Esophagus (tissue), 2 donors: Measurements from ENCODE around the gene NOXA1. TPM values are rescaled to one million over a fixed set of nuclear protein-coding genes. Genes with fewer than 3 reads are reported as not detected.

Experiments
- H3K27ac ChIP-seq, 2 donors: one replicate each; pipeline ENCODE4 v1.5.1; 2013; ENCODE audit warnings: low read depth in 2 of 2, mild to moderate bottlenecking in 2 of 2, inconsistent platforms in 1 of 2, low read length in 1 of 2, moderate library complexity in 1 of 2
- H3K27me3 ChIP-seq, 2 donors: one replicate each; pipeline ENCODE4 v1.6.1; 2013; ENCODE audit warnings: low read length in 2 of 2, control low read depth in 1 of 2, mild to moderate bottlenecking in 1 of 2; ENCODE audit not compliant: insufficient read depth in 2 of 2, control insufficient read depth in 1 of 2
- H3K36me3 ChIP-seq, 2 donors: one replicate each; pipeline ENCODE4 v1.6.1; 2013; ENCODE audit warnings: low read length in 1 of 2; ENCODE audit not compliant: control insufficient read depth in 2 of 2, insufficient read depth in 2 of 2
- H3K4me1 ChIP-seq, 2 donors: one replicate each; pipeline ENCODE4 v1.6.1; 2013; ENCODE audit warnings: low read length in 1 of 2; ENCODE audit not compliant: control insufficient read depth in 2 of 2, insufficient read depth in 2 of 2
- H3K4me3 ChIP-seq, 2 donors: one replicate each; pipeline ENCODE4 v1.5.1; 2013; ENCODE audit warnings: low read length in 2 of 2, mild to moderate bottlenecking in 2 of 2, low read depth in 1 of 2, moderate library complexity in 1 of 2
- H3K9me3 ChIP-seq, 2 donors: one replicate each; pipeline ENCODE4 v1.6.1; 2013; ENCODE audit warnings: mild to moderate bottlenecking in 2 of 2, low read depth in 1 of 2, low read length in 1 of 2, moderate library complexity in 1 of 2; ENCODE audit not compliant: control insufficient read depth in 2 of 2, insufficient read depth in 1 of 2
- WGBS, 2 donors: extraction: QIAGEN DNeasy Blood & Tissue Kit; methylation state at CpG; one replicate each; pipeline ENCODE4 v1.1.7; 2013; 5-methylcytosine and 5-hydroxymethylcytosine counted together
- polyA plus RNA-seq, 2 donors: library from polyadenylated mRNA; stranded (reverse); fragments of 200-250 nt; gene quantifications; one replicate each; pipeline ENCODE4 v1.2.3, GENCODE V29; 2013
- donor health status: healthy with polysubstance abuse.
- donor health status: Bipolar disorder and iron deficiency.

NOXA1 gene
- polyA plus RNA-seq, 2 donors = 6.5 to 14.3 TPM

DNA sequence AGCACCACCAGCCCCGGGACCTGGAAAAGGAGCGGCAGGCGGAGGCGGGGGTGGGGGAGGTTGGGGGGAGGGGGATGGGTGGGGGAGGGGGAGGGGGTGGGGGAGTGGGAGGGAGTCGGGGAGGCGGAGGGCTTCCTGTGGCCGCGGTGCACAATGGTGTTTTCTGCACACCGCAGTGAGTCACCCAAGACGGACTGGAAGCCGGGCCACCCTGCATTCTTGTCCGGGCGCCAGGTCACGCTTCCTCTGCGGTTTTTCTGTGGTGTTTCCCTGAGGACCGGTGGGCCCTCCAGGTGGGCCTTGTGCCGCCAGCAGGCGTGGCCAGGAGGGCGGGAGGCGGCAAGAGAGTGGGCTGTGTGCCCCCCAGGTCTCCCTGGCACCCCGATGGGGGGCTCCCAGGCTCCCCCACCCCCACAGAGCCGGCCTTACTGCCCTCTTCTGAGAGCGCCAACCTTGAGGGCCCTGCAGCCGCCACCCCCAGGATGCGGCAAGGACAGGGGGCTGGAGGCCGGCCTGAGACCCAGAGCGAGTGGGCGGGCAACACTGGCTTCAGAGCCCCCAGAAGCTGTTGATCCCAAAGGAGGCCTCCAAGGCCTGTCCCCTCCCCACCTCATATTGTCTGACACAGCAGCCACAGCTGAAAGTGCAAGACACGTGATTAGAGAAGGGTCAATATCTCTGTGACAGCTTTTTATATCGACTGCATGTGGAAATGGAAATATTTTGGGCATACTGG, 11.4 kb upstream of the NOXA1 start:
- Histone ChIP-seq H3K4me3 (no peak overlapping the region), H3K4me1 (peaks cover 7 to 13% of the 10 kb centered on the region in 2 donors), H3K27me3 (no peaks in the 10 kb centered on the region), H3K9me3 (no peaks in the 10 kb centered on the region), H3K27ac (peak overlapping the region; percentile 34 to 81), H3K36me3 (no peaks in the 10 kb centered on the region)
- WGBS, 2 donors = 28 to 39% methylated on average over 16 to 28 of the region's 30 CpGs

DNA sequence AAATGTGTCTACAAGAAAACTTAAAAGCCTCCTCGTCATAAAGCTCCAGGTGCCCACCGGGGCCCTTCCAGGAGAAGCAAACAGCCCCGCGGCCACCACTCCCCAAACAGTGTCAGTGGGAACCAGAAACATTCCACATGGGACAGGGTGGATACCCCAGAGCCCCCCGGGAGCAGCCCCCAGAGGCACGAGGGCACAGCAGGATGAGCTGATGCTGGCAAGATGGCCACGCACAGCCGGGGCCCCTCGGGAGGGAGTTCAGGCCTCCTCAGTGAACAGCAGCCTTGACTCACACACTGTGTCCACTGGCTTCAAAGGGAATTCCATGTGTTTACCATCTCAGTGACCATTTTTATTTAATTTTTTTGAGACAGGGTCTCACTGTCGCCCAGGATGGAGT, 10.8 kb upstream of the NOXA1 start:
- H3K4me1 ChIP-seq = peaks cover 4 to 7% of the 10 kb centered on the region in 2 donors
- H3K27me3 ChIP-seq = no peaks in the 10 kb centered on the region
- H3K27ac ChIP-seq = peak overlapping the region in 1 of 2 donors; percentile 20
- no peaks in the 10 kb centered on the region for H3K9me3 ChIP-seq
- WGBS, 2 donors = 78% methylated on average over 10 of the region's 10 CpGs
- H3K36me3 ChIP-seq = no peaks in the 10 kb centered on the region
- no peak overlapping the region for H3K4me3 ChIP-seq

DNA sequence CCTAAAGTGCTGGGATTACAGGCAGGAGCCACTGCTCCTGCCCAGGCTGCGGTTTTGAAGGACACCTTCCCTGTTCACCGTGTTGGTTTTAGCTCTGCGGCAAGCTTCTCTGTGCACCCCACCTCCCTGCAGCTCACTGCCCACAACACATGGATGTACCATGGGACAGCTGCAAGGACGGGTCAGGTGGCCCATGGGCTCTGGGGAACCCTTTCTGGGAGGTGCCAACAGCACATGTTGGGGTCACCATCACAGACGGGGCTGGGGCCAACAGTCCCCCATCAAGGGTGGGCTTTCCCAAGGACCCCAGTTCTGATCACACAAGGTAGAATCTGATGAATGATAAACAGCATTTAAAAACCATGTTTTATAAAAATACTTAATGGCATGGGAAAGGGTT, 7.7 kb upstream of the NOXA1 start:
- H3K9me3 ChIP-seq = no peaks in the 10 kb centered on the region
- 91% methylated on average over 5 of the region's 5 CpGs for WGBS, 2 donors
- H3K27ac ChIP-seq = no peak overlapping the region
- no peak overlapping the region for H3K4me3 ChIP-seq
- H3K36me3 ChIP-seq = no peaks in the 10 kb centered on the region
- peaks cover 4 to 7% of the 10 kb centered on the region in 2 donors for H3K4me1 ChIP-seq
- H3K27me3 ChIP-seq = no peaks in the 10 kb centered on the region

DNA sequence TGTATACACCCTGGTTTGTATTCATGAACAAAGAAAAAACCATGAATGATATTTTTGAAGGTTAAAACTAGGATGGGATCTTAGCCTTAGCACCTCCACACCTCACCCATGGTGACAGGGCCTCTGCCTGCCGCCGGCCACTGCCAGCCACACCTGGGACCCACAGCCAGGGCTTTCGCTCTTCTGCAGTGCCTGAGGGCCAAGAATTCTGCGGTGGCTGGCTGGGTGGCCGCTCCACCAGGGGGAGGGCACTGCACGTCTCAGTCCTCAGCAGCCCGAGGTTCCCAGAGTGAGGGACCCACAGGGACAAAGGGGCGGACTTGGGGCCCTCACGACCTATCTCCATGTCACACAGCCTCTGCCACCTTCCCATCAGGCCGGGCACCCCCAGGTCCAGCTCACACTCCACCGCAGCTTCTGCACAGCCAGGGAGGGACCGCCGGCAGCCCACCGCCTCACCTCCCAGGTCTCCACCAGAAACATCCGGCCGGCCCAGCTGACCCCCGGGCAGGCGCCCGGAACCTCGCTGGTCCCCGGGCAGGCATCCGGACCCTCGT, 7.1 kb upstream of the NOXA1 start:
- 94 to 96% methylated on average over 22 to 23 of the region's 23 CpGs for WGBS, 2 donors
- H3K27me3 ChIP-seq = no peaks in the 10 kb centered on the region
- no peaks in the 10 kb centered on the region for H3K9me3 ChIP-seq
- H3K27ac ChIP-seq = no peak overlapping the region
- H3K4me1 ChIP-seq = peaks cover 4 to 6% of the 10 kb centered on the region in 2 donors
- H3K36me3 ChIP-seq = no peaks in the 10 kb centered on the region
- H3K4me3 ChIP-seq = no peak overlapping the region

DNA sequence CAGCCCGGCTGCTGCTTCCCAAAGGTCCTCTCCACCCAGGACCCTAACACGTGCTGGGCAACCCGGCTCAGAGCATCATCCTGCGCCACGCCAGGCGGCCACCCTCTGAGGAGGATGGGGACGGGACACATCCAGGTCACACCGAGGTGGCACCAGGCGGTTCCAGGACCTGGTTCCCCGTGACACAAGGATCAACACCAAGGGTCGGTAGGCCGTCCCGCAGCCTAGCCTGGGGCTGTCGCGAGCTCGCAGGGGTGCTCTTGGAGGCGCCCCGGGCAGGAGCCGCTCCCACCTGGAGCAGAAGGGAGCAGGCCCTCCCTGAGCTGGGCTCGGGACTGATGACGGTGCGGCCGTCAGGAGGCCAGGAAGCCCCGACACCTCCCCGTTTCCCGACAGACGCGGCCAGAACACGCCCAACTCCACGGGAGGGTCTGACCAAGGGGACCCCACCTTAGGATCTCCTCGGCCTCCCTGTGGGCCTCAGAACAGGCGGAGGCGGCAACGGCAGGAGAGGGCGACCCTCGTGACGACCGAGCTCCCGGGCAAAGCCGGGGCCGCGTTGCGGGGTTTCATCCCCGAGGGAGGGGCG, 6.5 kb upstream of the NOXA1 start:
- Histone ChIP-seq H3K36me3 (no peaks in the 10 kb centered on the region), H3K27me3 (no peaks in the 10 kb centered on the region), H3K9me3 (no peaks in the 10 kb centered on the region), H3K4me1 (peaks cover 0 to 4% of the 10 kb centered on the region in 2 donors), H3K27ac (no peak overlapping the region), H3K4me3 (no peak overlapping the region)
- WGBS, 2 donors = 88 to 90% methylated on average over 45 of the region's 45 CpGs

DNA sequence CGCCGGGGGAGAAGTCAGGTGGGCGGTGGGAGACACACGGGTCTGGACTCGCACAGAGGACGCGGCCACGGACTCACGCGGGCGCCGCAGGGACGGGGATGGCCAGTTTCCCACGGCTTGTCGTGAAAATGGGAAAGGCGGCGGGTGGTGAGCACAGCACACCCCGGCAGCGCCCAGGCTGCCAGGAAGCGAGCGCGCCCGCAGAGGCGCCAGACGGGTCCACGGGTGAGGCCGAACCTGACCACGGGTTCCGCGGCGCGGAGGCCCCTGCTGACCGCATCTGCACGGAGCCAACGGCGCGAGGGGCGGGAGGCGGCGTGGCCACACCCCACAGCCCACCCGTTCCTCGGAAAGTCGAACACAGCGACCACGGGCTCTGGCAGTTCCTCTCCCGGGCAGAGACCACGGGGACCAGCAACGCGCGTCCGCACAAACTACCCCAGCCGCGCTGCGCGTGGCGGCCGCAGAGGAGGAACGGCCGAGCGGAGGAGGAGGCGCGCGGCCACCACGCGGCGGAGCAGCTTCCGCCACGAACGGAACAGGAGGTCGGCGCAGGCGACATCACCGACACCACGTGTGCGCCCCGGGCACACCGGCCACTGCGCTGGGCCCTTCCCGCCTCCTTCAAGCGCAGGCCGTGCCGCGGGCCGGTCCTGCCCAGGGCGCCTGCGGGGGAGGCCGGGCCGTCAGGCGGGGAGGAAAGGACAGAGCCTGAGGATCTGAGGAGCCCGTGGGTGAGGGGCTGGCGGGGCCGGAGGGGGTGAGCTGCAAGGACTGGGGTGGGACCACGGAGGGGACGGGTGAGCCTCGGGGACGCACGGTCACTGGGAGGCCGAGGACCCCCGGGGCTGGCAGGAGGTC, 5.8 kb upstream of the NOXA1 start:
- Histone ChIP-seq H3K36me3 (no peaks in the 10 kb centered on the region), H3K27ac (no peak overlapping the region), H3K4me3 (peak overlapping the region; percentile 12 to 32), H3K27me3 (no peaks in the 10 kb centered on the region), H3K4me1 (no peaks in the 10 kb centered on the region), H3K9me3 (no peaks in the 10 kb centered on the region)
- WGBS, 2 donors = 80 to 87% methylated on average over 99 of the region's 99 CpGs

DNA sequence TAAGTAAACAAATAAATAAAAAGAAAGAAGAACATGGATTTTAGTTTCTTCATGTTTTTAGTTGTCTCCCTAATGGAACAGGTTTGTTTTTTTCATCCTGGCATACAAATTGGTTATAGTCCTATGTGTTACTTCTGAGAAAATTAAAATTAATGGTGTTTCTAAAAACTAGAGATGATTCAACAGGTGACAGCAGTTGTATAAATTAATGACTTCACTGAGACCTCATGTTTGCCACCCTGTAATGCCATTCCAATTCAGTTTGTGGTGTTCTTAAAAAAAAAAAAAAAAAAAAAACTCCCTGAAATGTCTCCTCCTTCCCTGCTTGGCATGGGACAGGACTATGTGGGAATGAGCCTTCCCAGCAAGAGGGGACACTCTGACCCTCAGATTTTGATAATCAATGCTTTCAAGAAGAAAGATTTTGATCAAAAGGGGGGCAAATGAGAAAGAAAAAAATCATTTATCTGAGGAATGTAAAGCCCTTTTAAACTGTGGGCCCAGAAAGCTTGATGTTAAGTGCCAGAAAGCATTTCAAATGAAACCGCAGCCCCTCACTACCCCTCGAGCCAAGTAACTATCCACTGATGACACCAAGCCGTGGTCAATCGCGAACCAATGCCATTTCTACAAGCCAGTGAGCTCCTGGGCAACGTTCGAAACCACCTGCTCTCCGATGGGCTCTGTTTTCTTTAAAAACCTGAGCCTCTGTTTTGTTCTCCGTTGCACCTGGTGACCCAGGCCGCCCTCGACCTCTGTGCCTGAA, 1.2 kb upstream of the NOXA1 start:
- peak overlapping the region in 1 of 2 donors; percentile 77 for H3K27ac ChIP-seq
- 4 to 5% methylated on average over 11 of the region's 11 CpGs for WGBS, 2 donors
- H3K36me3 ChIP-seq = no peaks in the 10 kb centered on the region
- peak overlapping the region; percentile 70 to 85 for H3K4me3 ChIP-seq
- no peaks in the 10 kb centered on the region for H3K27me3 ChIP-seq
- no peaks in the 10 kb centered on the region for H3K9me3 ChIP-seq
- H3K4me1 ChIP-seq = peaks cover 2 to 7% of the 10 kb centered on the region in 2 donors

DNA sequence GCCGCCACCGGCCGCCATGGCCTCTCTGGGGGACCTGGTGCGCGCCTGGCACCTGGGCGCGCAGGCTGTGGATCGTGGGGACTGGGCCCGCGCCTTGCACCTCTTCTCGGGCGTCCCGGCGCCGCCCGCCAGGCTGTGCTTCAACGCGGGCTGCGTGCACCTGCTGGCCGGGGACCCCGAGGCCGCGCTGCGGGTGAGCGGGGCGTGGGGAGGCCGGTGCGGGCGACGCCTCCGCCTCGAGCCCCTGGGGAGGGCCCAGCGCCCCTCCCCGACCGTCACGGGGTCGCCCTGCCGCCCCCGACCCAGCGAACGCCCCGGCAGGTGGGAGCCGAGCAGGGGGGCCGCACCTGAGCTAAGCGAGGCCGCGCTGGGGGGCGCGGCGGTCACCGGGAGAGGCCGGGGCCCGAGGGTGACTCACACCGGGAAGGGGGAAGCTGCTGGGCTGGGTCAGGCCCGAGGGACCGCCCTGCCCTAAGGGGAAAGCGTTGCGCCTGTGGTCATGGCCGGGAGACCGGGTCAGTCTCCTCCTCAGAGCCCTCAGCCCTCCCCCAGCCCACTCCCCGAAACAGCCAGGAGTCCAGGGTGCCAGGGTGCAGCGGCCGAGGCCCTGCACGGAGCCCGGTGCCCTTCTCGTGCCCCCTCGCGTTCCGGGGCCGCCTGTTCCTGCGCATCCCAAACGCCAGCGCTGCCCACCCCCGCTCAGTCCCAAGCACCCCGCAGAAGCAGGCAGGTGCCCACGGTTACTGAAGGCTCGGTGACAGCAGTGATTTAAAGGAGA, 510 bp downstream of the NOXA1 start:
- Histone ChIP-seq H3K36me3 (peaks cover 0 to 3% of the 10 kb centered on the region in 2 donors), H3K27me3 (no peaks in the 10 kb centered on the region), H3K4me1 (peaks cover 2 to 7% of the 10 kb centered on the region in 2 donors), H3K9me3 (no peaks in the 10 kb centered on the region), H3K4me3 (peak overlapping the region; percentile 78 to 85), H3K27ac (peak overlapping the region; percentile 72 to 88)
- 9 to 11% methylated on average over 43 to 77 of the region's 77 CpGs for WGBS, 2 donors
